Esophagus (tissue), 2 donors: ENCODE measurements around the gene MAN1A1. TPM values are rescaled to one million over a fixed set of nuclear protein-coding genes. Genes with fewer than 3 reads are reported as not detected.

Source experiments
- H3K27ac ChIP-seq, 2 donors: one replicate each; pipeline ENCODE4 v1.5.1; 2013; ENCODE audit warnings: low read depth in 2 of 2, mild to moderate bottlenecking in 2 of 2, inconsistent platforms in 1 of 2, low read length in 1 of 2, moderate library complexity in 1 of 2
- H3K27me3 ChIP-seq, 2 donors: one replicate each; pipeline ENCODE4 v1.6.1; 2013; ENCODE audit warnings: low read length in 2 of 2, control low read depth in 1 of 2, mild to moderate bottlenecking in 1 of 2; ENCODE audit not compliant: insufficient read depth in 2 of 2, control insufficient read depth in 1 of 2
- H3K36me3 ChIP-seq, 2 donors: one replicate each; pipeline ENCODE4 v1.6.1; 2013; ENCODE audit warnings: low read length in 1 of 2; ENCODE audit not compliant: control insufficient read depth in 2 of 2, insufficient read depth in 2 of 2
- H3K4me1 ChIP-seq, 2 donors: one replicate each; pipeline ENCODE4 v1.6.1; 2013; ENCODE audit warnings: low read length in 1 of 2; ENCODE audit not compliant: control insufficient read depth in 2 of 2, insufficient read depth in 2 of 2
- H3K4me3 ChIP-seq, 2 donors: one replicate each; pipeline ENCODE4 v1.5.1; 2013; ENCODE audit warnings: low read length in 2 of 2, mild to moderate bottlenecking in 2 of 2, low read depth in 1 of 2, moderate library complexity in 1 of 2
- H3K9me3 ChIP-seq, 2 donors: one replicate each; pipeline ENCODE4 v1.6.1; 2013; ENCODE audit warnings: mild to moderate bottlenecking in 2 of 2, low read depth in 1 of 2, low read length in 1 of 2, moderate library complexity in 1 of 2; ENCODE audit not compliant: control insufficient read depth in 2 of 2, insufficient read depth in 1 of 2
- WGBS, 2 donors: extraction: QIAGEN DNeasy Blood & Tissue Kit; methylation state at CpG; one replicate each; pipeline ENCODE4 v1.1.7; 2013; 5-methylcytosine and 5-hydroxymethylcytosine counted together
- polyA plus RNA-seq, 2 donors: library from polyadenylated mRNA; stranded (reverse); fragments of 200-250 nt; gene quantifications; one replicate each; pipeline ENCODE4 v1.2.3, GENCODE V29; 2013
- donor health status: healthy with polysubstance abuse.
- donor health status: Bipolar disorder and iron deficiency.

MAN1A1 gene
- polyA plus RNA-seq, 2 donors: 2.0 to 5.3 TPM

GRCh38 chr6:119269266-119270103 is 80.1 kb downstream of the MAN1A1 start:
- no peaks in the 10 kb centered on the region for H3K4me1 ChIP-seq
- H3K4me3 ChIP-seq: no peak overlapping the region
- H3K27me3 ChIP-seq: no peaks in the 10 kb centered on the region
- no peak overlapping the region for H3K27ac ChIP-seq
- no peaks in the 10 kb centered on the region for H3K9me3 ChIP-seq
- 87 to 95% methylated on average over 8 of the region's 8 CpGs for whole genome bisulfite sequencing, 2 donors
- peaks cover 0 to 2% of the 10 kb centered on the region in 2 donors for H3K36me3 ChIP-seq

GRCh38 chr6:119267126-119267905 is 82.2 kb downstream of the MAN1A1 start:
- H3K27me3 ChIP-seq: no peaks in the 10 kb centered on the region
- H3K27ac ChIP-seq: no peak overlapping the region
- no peaks in the 10 kb centered on the region for H3K9me3 ChIP-seq
- H3K4me1 ChIP-seq: no peaks in the 10 kb centered on the region
- 89 to 93% methylated on average over 1 of the region's 1 CpG for WGBS, 2 donors
- H3K36me3 ChIP-seq: peaks cover 0 to 2% of the 10 kb centered on the region in 2 donors
- H3K4me3 ChIP-seq: no peak overlapping the region

DNA sequence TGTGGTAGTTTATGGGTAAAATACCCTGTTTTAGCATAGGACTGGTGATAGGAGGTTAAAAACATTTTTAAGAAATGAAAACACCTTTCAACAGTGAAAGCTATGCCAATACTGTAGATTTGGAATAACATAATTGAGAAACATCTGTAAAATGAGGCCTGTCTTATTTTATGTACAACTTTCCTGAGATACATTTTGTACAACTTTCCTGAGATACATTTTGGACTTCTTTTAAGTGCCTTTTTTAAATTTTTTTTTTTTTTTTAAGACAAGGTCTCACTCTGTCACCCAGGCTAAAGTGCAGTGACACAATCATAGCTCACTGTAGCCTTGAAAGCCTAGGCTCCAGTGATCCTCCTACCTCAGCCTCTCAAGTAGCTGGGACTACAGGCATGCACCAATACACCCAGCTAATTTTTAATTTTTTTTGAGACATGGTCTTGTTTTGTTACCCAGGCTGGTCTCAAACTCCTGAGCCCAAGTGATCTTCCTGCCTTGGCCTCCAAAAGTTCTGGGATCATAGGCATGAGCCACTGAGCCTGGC is 84.6 kb downstream of the MAN1A1 start:
- Histone ChIP-seq H3K4me1 (no peaks in the 10 kb centered on the region), H3K9me3 (no peaks in the 10 kb centered on the region), H3K27ac (no peak overlapping the region), H3K4me3 (no peak overlapping the region), H3K36me3 (peaks cover 0 to 2% of the 10 kb centered on the region in 2 donors), H3K27me3 (no peaks in the 10 kb centered on the region)

GRCh38 chr6:119262612-119263011 is 86.9 kb downstream of the MAN1A1 start:
- WGBS, 2 donors: 38 to 40% methylated on average over 2 of the region's 2 CpGs
- Histone ChIP-seq H3K4me3 (no peak overlapping the region), H3K27ac (no peak overlapping the region), H3K9me3 (no peaks in the 10 kb centered on the region), H3K27me3 (no peaks in the 10 kb centered on the region), H3K36me3 (no peaks in the 10 kb centered on the region), H3K4me1 (no peaks in the 10 kb centered on the region)

- H3K4me1 ChIP-seq: no peaks in the 10 kb centered on the region
- H3K27ac ChIP-seq: peak overlapping the region in 1 of 2 donors; percentile 31
- H3K36me3 ChIP-seq: no peaks in the 10 kb centered on the region
- H3K27me3 ChIP-seq: no peaks in the 10 kb centered on the region
- no peak overlapping the region for H3K4me3 ChIP-seq
- WGBS, 2 donors: 86 to 92% methylated on average over 3 of the region's 3 CpGs
- no peaks in the 10 kb centered on the region for H3K9me3 ChIP-seq
Observed at GRCh38 chr6:119261944-119262284, 87.6 kb downstream of the MAN1A1 start.

- WGBS, 2 donors: 48 to 55% methylated on average over 1 of the region's 1 CpG
- Histone ChIP-seq H3K36me3 (no peaks in the 10 kb centered on the region), H3K4me1 (no peaks in the 10 kb centered on the region), H3K27me3 (no peaks in the 10 kb centered on the region), H3K4me3 (no peak overlapping the region), H3K9me3 (no peaks in the 10 kb centered on the region), H3K27ac (no peak overlapping the region)
Observed at GRCh38 chr6:119259027-119259426, 90.5 kb downstream of the MAN1A1 start.

GRCh38 chr6:119257726-119258125 is 91.8 kb downstream of the MAN1A1 start:
- WGBS, 2 donors: 74 to 90% methylated on average over 1 of the region's 1 CpG
- Histone ChIP-seq H3K27ac (no peak overlapping the region), H3K36me3 (no peaks in the 10 kb centered on the region), H3K9me3 (no peaks in the 10 kb centered on the region), H3K4me3 (no peak overlapping the region), H3K4me1 (no peaks in the 10 kb centered on the region), H3K27me3 (no peaks in the 10 kb centered on the region)

DNA sequence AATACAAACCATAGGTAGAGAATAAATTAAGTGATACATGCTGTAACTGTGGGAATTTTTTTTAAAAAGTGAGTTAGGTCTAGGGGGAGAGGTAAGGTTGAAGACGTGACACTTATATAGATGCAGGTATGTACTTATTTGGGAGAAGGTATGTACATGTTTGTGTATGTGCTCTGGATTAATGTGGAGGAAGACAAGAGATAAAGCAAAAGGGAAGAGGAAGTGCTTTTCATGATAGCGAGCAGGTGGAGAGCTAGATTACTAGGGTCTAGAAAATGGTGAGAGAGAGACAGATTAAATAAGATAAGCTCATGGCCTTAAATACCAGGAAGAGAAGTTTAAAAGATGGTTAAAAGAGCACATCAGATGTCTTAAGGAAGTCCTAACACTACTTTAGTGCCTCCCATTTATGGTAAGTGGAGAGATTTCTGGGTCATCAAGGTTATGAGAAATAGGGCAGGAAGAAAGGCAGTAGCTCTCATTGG is 92.5 kb downstream of the MAN1A1 start:
- Histone ChIP-seq H3K27me3 (no peaks in the 10 kb centered on the region), H3K4me3 (no peak overlapping the region), H3K36me3 (no peaks in the 10 kb centered on the region), H3K4me1 (no peaks in the 10 kb centered on the region), H3K9me3 (no peaks in the 10 kb centered on the region), H3K27ac (no peak overlapping the region)
- WGBS, 2 donors: 67 to 88% methylated on average over 2 of the region's 2 CpGs

DNA sequence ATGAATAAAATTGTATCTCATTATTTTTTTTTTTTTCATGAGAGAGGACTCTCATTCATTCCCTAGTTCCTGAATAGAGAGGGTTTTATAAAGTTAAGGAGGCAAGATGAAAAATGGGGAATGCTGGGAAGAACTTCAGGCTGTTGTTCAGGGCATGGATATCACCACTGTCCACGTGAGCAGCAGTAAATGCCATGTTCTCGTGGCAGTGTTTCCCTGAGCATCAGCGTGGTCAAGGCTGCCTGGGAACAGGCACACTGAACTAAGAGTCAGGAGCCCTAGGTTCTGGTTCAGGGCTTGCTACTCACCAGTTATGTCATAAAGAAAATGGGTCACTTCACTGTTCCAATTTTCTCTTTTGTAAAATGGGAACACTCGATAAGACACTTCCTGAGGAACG is 93.2 kb downstream of the MAN1A1 start:
- H3K27ac ChIP-seq: no peak overlapping the region
- WGBS, 2 donors: 91 to 97% methylated on average over 5 of the region's 5 CpGs
- no peaks in the 10 kb centered on the region for H3K27me3 ChIP-seq
- H3K4me1 ChIP-seq: no peaks in the 10 kb centered on the region
- no peak overlapping the region for H3K4me3 ChIP-seq
- H3K9me3 ChIP-seq: no peaks in the 10 kb centered on the region
- H3K36me3 ChIP-seq: no peaks in the 10 kb centered on the region
